Measurements from ENCODE around the gene GALNT1. TPM values are rescaled to one million over a fixed set of nuclear protein-coding genes. Genes with fewer than 3 reads are reported as not detected.

The GALNT1 gene
- total RNA-seq, 1 experiment from 2014 or later: 77.9 TPM

GRCh38 chr18:35646449-35646848 lies 64.9 kb downstream of the GALNT1 start:
- H4K20me1 ChIP-seq (ENCODE audit: control insufficient read depth, insufficient read depth, insufficient read length): no peaks in the 10 kb centered on the region
- no peak overlapping the region for H3K4me2 ChIP-seq (ENCODE audit: insufficient read depth, insufficient read length, low read length)
- no peak overlapping the region for H2AK5ac ChIP-seq (ENCODE audit: insufficient read length, low read length)
- H3K4ac ChIP-seq (ENCODE audit: low read depth, low read length): no peak overlapping the region
- no peaks in the 10 kb centered on the region for H3K9me3 ChIP-seq (ENCODE audit: control insufficient read depth, low read depth, low read length)
- no peak overlapping the region for H2BK15ac ChIP-seq (ENCODE audit: low read depth, low read length)
- no peak overlapping the region for H3K9ac ChIP-seq (ENCODE audit: extremely low read depth, insufficient read length, low read length)
- no peak overlapping the region for H4K5ac ChIP-seq (ENCODE audit: insufficient read length, low read depth, low read length)
- H3K27me3 ChIP-seq (ENCODE audit: insufficient read depth, low read length): no peaks in the 10 kb centered on the region
- H3K23ac ChIP-seq (ENCODE audit: insufficient read length, low read depth, low read length): no peak overlapping the region
- no peak for DNase-seq
- no peaks in the 10 kb centered on the region; the same call in 1 of the 2 replicates for H3K79me2 ChIP-seq (ENCODE audit: insufficient read depth, low read length)
- no peak for TF ChIP-seq CTCF (conservative IDR thresholded peaks at IDR 0.05)
- H3K9me3 Mint-ChIP-seq: peaks cover 16 to 33% of the 10 kb centered on the region in 2 experiments
- no peak overlapping the region for H2BK5ac ChIP-seq (ENCODE audit: insufficient read length, low read length)
- no peak overlapping the region for H4K8ac ChIP-seq (replicated peaks; ENCODE audit: insufficient read length, low read depth, low read length)
- H3K79me1 ChIP-seq (ENCODE audit: insufficient read depth, low read depth, low read length, poor library complexity, severe bottlenecking): no peaks in the 10 kb centered on the region
- no peaks in the 10 kb centered on the region for H3K4me1 ChIP-seq (ENCODE audit: insufficient read depth, low read length)
- no peak overlapping the region for H3K56ac ChIP-seq (ENCODE audit: insufficient read length, low read depth, low read length)
- H3K14ac ChIP-seq (ENCODE audit: insufficient read depth, low read length): no peak overlapping the region
- no peak overlapping the region for H3T11ph ChIP-seq (ENCODE audit: low read length)
- H4K91ac ChIP-seq (ENCODE audit: insufficient read length, low read depth, low read length): no peak overlapping the region
- H3K27ac ChIP-seq (ENCODE audit: insufficient read length, low read depth, low read length): no peak overlapping the region
- H3K4me1 Mint-ChIP-seq: peaks cover 7 to 9% of the 10 kb centered on the region in 2 experiments
- H2BK20ac ChIP-seq (ENCODE audit: low read depth, low read length, poor library complexity, severe bottlenecking): no peak overlapping the region
- H2BK12ac ChIP-seq (ENCODE audit: insufficient read length, low read depth, low read length): no peak overlapping the region
- H3K4me3 Mint-ChIP-seq: no peak overlapping the region
- no peaks in the 10 kb centered on the region for H3K27me3 Mint-ChIP-seq (ENCODE audit: low read depth)
- peaks cover 26 to 35% (median 30%) of the 10 kb centered on the region in 3 experiments; a peak in 6 of 7 replicates for H3K36me3 Mint-ChIP-seq (ENCODE audit: insufficient read depth in 1 of 3, low read depth in 3 of 3)
- no peak overlapping the region for H3K27ac Mint-ChIP-seq
- H3K18ac ChIP-seq (ENCODE audit: insufficient read length, low read depth, low read length): no peak overlapping the region
- H2BK120ac ChIP-seq (ENCODE audit: low read depth, low read length, poor library complexity, severe bottlenecking): no peak overlapping the region
- no peaks in the 10 kb centered on the region for H3K23me2 ChIP-seq (ENCODE audit: insufficient read length, low read depth, low read length, poor library complexity, severe bottlenecking)
- H2AFZ ChIP-seq (ENCODE audit: low read length): no peak overlapping the region
